ENCODE results near the gene SPEG. TPM values are rescaled to one million over a fixed set of nuclear protein-coding genes. Genes with fewer than 3 reads are reported as not detected.

The SPEG gene
- total RNA-seq, 2 donors from 2014 or later = 0.86 TPM; not detected in 1

GRCh38 chr2:219409619-219410018, 25.0 kb upstream of the SPEG start:
- ATAC-seq (no peak), DNase-seq (ENCODE audit: low spot score) (no peak)
- Mint-ChIP-seq H3K27ac (no peak overlapping the region), H3K27me3 (peaks cover 9 to 22% of the 10 kb centered on the region in 2 donors), H3K4me1 (ENCODE audit: low read depth in 2 of 2) (no peaks in the 10 kb centered on the region), H3K36me3 (no peaks in the 10 kb centered on the region), H3K4me3 (no peak overlapping the region), H3K9me3 (no peaks in the 10 kb centered on the region)

DNA sequence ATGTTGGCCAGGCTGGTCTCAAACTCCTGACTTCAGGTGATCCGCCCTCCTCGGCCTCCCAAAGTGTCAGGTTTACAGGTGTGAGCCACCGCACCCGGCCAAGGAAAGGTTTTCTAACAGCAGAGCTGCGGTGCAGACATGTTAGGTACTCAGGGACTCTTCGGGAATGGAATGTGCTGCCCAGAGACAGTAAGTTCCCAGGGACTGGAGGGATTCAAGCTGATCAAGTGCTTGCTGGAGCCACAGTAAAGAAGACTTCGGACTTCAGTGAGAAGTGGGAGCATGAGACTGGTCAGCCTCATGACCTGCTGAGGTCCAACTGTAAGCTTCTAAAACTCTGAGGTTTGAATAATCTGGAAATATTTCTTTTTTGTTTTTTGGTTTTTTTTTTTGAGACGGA, 24.3 kb upstream of the SPEG start:
- H3K4me1 Mint-ChIP-seq (ENCODE audit: low read depth in 2 of 2) = no peaks in the 10 kb centered on the region
- ATAC-seq = no peak
- H3K27ac Mint-ChIP-seq = no peak overlapping the region
- no peak overlapping the region for H3K4me3 Mint-ChIP-seq
- no peak for DNase-seq (ENCODE audit: low spot score)
- H3K27me3 Mint-ChIP-seq = peaks cover 9 to 22% of the 10 kb centered on the region in 2 donors
- H3K36me3 Mint-ChIP-seq = no peaks in the 10 kb centered on the region
- no peaks in the 10 kb centered on the region for H3K9me3 Mint-ChIP-seq

DNA sequence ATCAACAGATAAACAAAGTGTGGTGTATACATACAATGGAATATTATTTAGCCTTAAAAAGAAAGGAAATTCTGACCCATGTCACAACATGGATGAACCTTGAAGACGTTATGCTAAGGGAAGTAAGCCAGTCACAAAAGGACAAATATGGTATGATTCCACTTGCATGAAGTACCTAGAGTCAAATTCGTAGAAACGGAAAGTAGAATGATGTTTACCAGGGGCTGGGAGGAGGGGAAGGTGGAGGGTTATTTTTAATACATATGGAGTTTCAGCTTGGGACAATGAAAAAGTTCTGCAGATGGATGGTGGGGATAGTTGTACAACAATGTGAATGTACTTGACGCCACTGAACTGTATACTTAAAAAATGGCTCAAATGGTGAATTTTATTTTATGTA, 19.8 kb upstream of the SPEG start:
- Mint-ChIP-seq H3K36me3 (no peaks in the 10 kb centered on the region), H3K27ac (no peak overlapping the region), H3K4me3 (no peak overlapping the region), H3K4me1 (ENCODE audit: low read depth in 2 of 2) (peaks cover 0 to 2% of the 10 kb centered on the region in 2 donors), H3K9me3 (no peaks in the 10 kb centered on the region), H3K27me3 (peaks cover 19 to 32% of the 10 kb centered on the region in 2 donors)
- DNase-seq (ENCODE audit: low spot score) (no peak), ATAC-seq (no peak)

DNA sequence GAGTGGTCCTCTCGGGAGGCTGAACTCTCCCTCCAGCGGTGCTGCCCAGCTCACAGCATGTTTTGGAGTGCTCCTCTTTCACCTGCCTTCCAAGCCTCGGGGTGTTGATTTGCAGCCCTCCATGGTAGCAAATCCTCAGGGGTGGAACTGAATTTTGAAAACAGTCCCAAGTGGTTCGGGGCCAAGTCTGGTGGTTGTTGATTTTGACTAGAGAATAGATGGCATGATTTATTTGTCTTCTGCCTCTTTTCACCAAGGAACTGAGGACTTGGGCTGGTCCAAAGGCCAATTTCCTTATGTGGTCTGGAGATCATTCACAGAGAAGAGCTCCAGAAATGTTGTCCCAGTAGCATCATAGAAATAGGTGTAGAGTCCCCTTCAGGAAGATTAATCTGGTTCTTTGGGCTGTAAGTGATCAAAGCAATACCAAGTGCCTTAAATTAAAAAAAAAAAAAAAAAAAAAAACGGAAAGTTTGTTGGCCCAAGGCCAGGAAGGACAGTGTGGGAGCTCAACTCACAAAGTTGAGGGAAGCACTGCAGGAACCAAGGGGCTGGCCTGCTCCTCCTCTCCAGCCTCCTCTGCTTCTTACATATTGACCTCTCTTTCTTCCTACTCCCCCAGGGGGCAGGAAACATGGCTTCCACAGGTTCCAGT, 18.9 kb upstream of the SPEG start:
- Mint-ChIP-seq H3K27me3 (peaks cover 23 to 38% of the 10 kb centered on the region in 2 donors), H3K36me3 (no peaks in the 10 kb centered on the region)
- no peak for DNase-seq (ENCODE audit: low spot score)

GRCh38 chr2:219416235-219416602, 18.4 kb upstream of the SPEG start:
- Mint-ChIP-seq H3K27me3 (peaks cover 23 to 38% of the 10 kb centered on the region in 2 donors), H3K4me1 (ENCODE audit: low read depth in 2 of 2) (peaks cover 0 to 2% of the 10 kb centered on the region in 2 donors), H3K9me3 (no peaks in the 10 kb centered on the region), H3K36me3 (no peaks in the 10 kb centered on the region), H3K27ac (no peak overlapping the region), H3K4me3 (no peak overlapping the region)
- DNase-seq (ENCODE audit: low spot score) (no peak), ATAC-seq (no peak)

More for the DNA sequence above, 18.9 kb upstream of the SPEG start:
- no peak overlapping the region for H3K4me3 Mint-ChIP-seq
- H3K4me1 Mint-ChIP-seq (ENCODE audit: low read depth in 2 of 2) = peaks cover 0 to 2% of the 10 kb centered on the region in 2 donors
- no peak for ATAC-seq
- H3K27ac Mint-ChIP-seq = no peak overlapping the region
- no peaks in the 10 kb centered on the region for H3K9me3 Mint-ChIP-seq

DNA sequence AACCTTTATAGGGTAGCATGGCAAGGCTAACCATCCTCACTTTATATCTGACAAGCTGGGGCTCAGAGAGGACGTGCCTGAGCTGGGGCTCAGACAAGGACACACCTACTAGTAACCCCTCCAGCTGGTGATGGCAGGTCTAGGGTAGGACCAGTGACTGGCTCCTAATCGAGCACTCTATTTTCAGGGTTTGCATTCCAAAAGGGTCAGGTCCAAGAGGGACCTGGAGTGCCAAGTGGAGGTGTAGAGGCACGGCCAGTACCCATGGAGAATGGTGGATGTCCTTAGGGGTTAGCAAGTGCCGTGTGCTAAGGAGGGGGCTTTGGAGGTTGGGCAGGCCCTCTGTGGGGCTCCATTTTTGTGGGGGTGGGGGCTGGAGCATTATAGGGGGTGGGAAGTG, 17.7 kb upstream of the SPEG start:
- peaks cover 23 to 38% of the 10 kb centered on the region in 2 donors for H3K27me3 Mint-ChIP-seq

DNA sequence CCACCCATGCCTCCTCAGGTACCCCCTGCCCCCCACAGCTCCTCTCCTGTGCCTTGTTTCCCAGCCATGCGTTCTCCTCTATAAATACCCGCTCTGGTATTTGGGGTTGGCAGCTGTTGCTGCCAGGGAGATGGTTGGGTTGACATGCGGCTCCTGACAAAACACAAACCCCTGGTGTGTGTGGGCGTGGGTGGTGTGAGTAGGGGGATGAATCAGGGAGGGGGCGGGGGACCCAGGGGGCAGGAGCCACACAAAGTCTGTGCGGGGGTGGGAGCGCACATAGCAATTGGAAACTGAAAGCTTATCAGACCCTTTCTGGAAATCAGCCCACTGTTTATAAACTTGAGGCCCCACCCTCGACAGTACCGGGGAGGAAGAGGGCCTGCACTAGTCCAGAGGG, 17.3 kb upstream of the SPEG start:
- Mint-ChIP-seq H3K9me3 (no peaks in the 10 kb centered on the region), H3K36me3 (no peaks in the 10 kb centered on the region), H3K4me1 (ENCODE audit: low read depth in 2 of 2) (peaks cover 0 to 2% of the 10 kb centered on the region in 2 donors), H3K27ac (no peak overlapping the region), H3K4me3 (no peak overlapping the region), H3K27me3 (peaks cover 23 to 38% of the 10 kb centered on the region in 2 donors)
- DNase-seq (ENCODE audit: low spot score) (no peak), ATAC-seq (no peak)

More for the DNA sequence above, 17.7 kb upstream of the SPEG start:
- H3K36me3 Mint-ChIP-seq = no peaks in the 10 kb centered on the region
- no peak overlapping the region for H3K4me3 Mint-ChIP-seq
- no peak overlapping the region for H3K27ac Mint-ChIP-seq
- H3K4me1 Mint-ChIP-seq (ENCODE audit: low read depth in 2 of 2) = peaks cover 0 to 2% of the 10 kb centered on the region in 2 donors
- H3K9me3 Mint-ChIP-seq = no peaks in the 10 kb centered on the region
- no peak for DNase-seq (ENCODE audit: low spot score)
- ATAC-seq = peak in 1 of 2 donors; percentile 33

DNA sequence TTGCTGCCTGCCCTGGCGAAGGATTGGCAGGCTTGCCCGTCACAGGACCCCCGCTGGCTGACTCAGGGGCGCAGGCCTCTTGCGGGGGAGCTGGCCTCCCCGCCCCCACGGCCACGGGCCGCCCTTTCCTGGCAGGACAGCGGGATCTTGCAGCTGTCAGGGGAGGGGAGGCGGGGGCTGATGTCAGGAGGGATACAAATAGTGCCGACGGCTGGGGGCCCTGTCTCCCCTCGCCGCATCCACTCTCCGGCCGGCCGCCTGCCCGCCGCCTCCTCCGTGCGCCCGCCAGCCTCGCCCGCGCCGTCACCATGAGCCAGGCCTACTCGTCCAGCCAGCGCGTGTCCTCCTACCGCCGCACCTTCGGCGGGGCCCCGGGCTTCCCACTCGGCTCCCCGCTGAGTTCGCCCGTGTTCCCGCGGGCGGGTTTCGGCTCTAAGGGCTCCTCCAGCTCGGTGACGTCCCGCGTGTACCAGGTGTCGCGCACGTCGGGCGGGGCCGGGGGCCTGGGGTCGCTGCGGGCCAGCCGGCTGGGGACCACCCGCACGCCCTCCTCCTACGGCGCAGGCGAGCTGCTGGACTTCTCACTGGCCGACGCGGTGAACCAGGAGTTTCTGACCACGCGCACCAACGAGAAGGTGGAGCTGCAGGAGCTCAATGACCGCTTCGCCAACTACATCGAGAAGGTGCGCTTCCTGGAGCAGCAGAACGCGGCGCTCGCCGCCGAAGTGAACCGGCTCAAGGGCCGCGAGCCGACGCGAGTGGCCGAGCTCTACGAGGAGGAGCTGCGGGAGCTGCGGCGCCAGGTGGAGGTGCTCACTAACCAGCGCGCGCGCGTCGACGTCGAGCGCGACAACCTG, 16.3 kb upstream of the SPEG start, which contains the start of gene DES:
Gene DES (plus strand): TSS at position 223 of the 857 bp plus-strand sequence. CDS start 86 bp downstream, at position 309.
- no peak for DNase-seq (ENCODE audit: low spot score)
- no peak within 1 kb of the TSS for H3K27ac Mint-ChIP-seq
- peaks cover 17 to 30% of the 10 kb centered on the region in 2 donors for H3K27me3 Mint-ChIP-seq
- no peaks in the 10 kb centered on the region for H3K36me3 Mint-ChIP-seq
- no peaks in the 10 kb centered on the region for H3K9me3 Mint-ChIP-seq
- H3K4me3 Mint-ChIP-seq = no peak within 1 kb of the TSS
- ATAC-seq = no peak
- peaks cover 0 to 2% of the 10 kb centered on the region in 2 donors for H3K4me1 Mint-ChIP-seq (ENCODE audit: low read depth in 2 of 2)

DNA sequence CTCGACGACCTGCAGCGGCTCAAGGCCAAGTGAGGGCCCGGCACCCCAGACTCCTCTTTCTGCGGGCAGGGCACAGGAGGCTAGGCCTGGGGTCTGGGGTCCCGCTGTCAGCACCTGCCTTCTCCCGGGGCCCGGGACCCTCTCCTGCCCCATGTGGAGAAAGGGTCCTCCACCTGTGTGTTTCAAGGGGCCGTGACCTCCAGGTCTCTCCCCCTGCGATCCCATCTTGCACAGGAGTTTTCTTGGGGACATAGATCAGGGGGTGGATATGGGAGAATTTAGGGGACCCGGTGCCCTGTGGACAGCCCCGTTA, 15.7 kb upstream of the SPEG start:
- peaks cover 14 to 24% of the 10 kb centered on the region in 2 donors for H3K27me3 Mint-ChIP-seq
- no peak overlapping the region for H3K27ac Mint-ChIP-seq
- H3K4me1 Mint-ChIP-seq (ENCODE audit: low read depth in 2 of 2) = peaks cover 0 to 2% of the 10 kb centered on the region in 2 donors
- ATAC-seq (no peak), DNase-seq (ENCODE audit: low spot score) (no peak)
- no peak overlapping the region for H3K4me3 Mint-ChIP-seq
- H3K9me3 Mint-ChIP-seq = no peaks in the 10 kb centered on the region
- H3K36me3 Mint-ChIP-seq = no peaks in the 10 kb centered on the region

GRCh38 chr2:219419331-219420197, 15.1 kb upstream of the SPEG start:
- Mint-ChIP-seq H3K4me1 (ENCODE audit: low read depth in 2 of 2) (peaks cover 0 to 2% of the 10 kb centered on the region in 2 donors), H3K4me3 (no peak overlapping the region), H3K27ac (no peak overlapping the region), H3K27me3 (peaks cover 14 to 28% of the 10 kb centered on the region in 2 donors), H3K9me3 (no peaks in the 10 kb centered on the region), H3K36me3 (no peaks in the 10 kb centered on the region)
- ATAC-seq (no peak), DNase-seq (ENCODE audit: low spot score) (no peak)

- no peaks in the 10 kb centered on the region for H3K9me3 Mint-ChIP-seq
- no peak overlapping the region for H3K27ac Mint-ChIP-seq
- no peak overlapping the region for H3K4me3 Mint-ChIP-seq
- H3K27me3 Mint-ChIP-seq = peaks cover 14 to 26% of the 10 kb centered on the region in 2 donors
- ATAC-seq = no peak
- DNase-seq (ENCODE audit: low spot score) = no peak
- peaks cover 0 to 2% of the 10 kb centered on the region in 2 donors for H3K4me1 Mint-ChIP-seq (ENCODE audit: low read depth in 2 of 2)
- H3K36me3 Mint-ChIP-seq = no peaks in the 10 kb centered on the region
Measured at GRCh38 chr2:219420687-219421086, 14.0 kb upstream of the SPEG start.

DNA sequence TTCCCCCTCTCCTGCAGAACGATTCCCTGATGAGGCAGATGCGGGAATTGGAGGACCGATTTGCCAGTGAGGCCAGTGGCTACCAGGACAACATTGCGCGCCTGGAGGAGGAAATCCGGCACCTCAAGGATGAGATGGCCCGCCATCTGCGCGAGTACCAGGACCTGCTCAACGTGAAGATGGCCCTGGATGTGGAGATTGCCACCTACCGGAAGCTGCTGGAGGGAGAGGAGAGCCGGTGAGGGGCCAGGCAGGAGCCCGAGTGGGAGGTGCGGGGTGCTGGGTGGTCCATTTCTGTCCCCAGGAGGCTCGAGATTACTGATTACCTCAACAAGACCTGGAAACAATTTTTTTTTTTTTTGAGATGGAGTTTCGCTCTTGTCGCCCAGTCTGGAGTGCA, 13.3 kb upstream of the SPEG start:
- Mint-ChIP-seq H3K27ac (no peak overlapping the region), H3K4me1 (ENCODE audit: low read depth in 2 of 2) (peaks cover 0 to 2% of the 10 kb centered on the region in 2 donors), H3K27me3 (peaks cover 11 to 19% of the 10 kb centered on the region in 2 donors), H3K9me3 (no peaks in the 10 kb centered on the region), H3K4me3 (no peak overlapping the region), H3K36me3 (no peaks in the 10 kb centered on the region)
- DNase-seq (ENCODE audit: low spot score) = no peak
- ATAC-seq = no peak

- Mint-ChIP-seq H3K4me1 (ENCODE audit: low read depth in 2 of 2) (peaks cover 0 to 2% of the 10 kb centered on the region in 2 donors), H3K9me3 (no peaks in the 10 kb centered on the region), H3K4me3 (no peak overlapping the region), H3K27ac (no peak overlapping the region), H3K36me3 (no peaks in the 10 kb centered on the region), H3K27me3 (peaks cover 14 to 19% of the 10 kb centered on the region in 2 donors)
- no peak for ATAC-seq
- DNase-seq (ENCODE audit: low spot score) = peak; percentile 54
Measured at GRCh38 chr2:219422952-219423534, 11.6 kb upstream of the SPEG start.

Measured in natural killer cell treated with Interleukin-12 subunit alpha and Interleukin-12 subunit beta and Interleukin-15 and Interleukin-18, amount 100 ng/mL, for 72 hours (primary cell).